PC-9 (cell line): ENCODE results near the gene SLC24A4.

ENCODE experiments used
- CTCF ChIP-seq: fragments of 200-600 bp; sonication (generic); conservative IDR thresholded peaks from 2 replicates; pipeline ENCODE4 v1.6.1; 2017; ENCODE audit warnings: mixed run types, antibody characterized with exemption, mild to moderate bottlenecking, moderate library complexity
- EZH2 ChIP-seq: fragments of 200-600 bp; sonication (generic); IDR thresholded peaks from 2 replicates; pipeline ENCODE4 v1.8.0; 2017; ENCODE audit warnings: antibody characterized with exemption, low read depth

- TF ChIP-seq CTCF (no peak), EZH2 (no peak)
Measured at GRCh38 chr14:92386165-92386564, 63.2 kb downstream of the SLC24A4 start.
